K562 (cell line): Measurements from ENCODE around the gene STAM2. TPM values are rescaled to one million over a fixed set of nuclear protein-coding genes. Genes with fewer than 3 reads are reported as not detected.

Experiments
- HDAC1 ChIP-seq, 2 experiments: fragments of 450-650 bp; IDR thresholded peaks; 2 replicates each; pipeline ENCODE4 v1.6.1; 2016 to 2017; ENCODE audit warnings: inconsistent platforms in 1 of 2, mild to moderate bottlenecking in 1 of 2, moderate library complexity in 1 of 2
- PHTF2 ChIP-seq: fragments of 250-450 bp; sonication (Bioruptor Pico); IDR thresholded peaks from 2 replicates; pipeline ENCODE4 v1.5.0; 2021; ENCODE audit warnings: mild to moderate bottlenecking
- RBM39 ChIP-seq: fragments of 200-400 bp; formaldehyde crosslinking; optimal IDR thresholded peaks from 2 replicates; pipeline ENCODE3; 2018; ENCODE audit warnings: low read depth, low read length
- SPI1 ChIP-seq: IDR thresholded peaks from 2 replicates; pipeline ENCODE4 v1.6.1; 2011; ENCODE audit warnings: low read depth, low read length, control low read depth, borderline replicate concordance
- STAT5B ChIP-seq: fragments of 250-450 bp; sonication (Bioruptor Pico); IDR thresholded peaks from 2 replicates; pipeline ENCODE4 v1.8.0; 2021; ENCODE audit warnings: mild to moderate bottlenecking, inconsistent platforms
- ZNF143 ChIP-seq: sonication (generic); formaldehyde crosslinking; IDR thresholded peaks from 2 replicates; pipeline ENCODE4 v1.9.0; 2022; ENCODE audit warnings: mild to moderate bottlenecking, missing genetic modification reagents
- ZNF583 ChIP-seq: fragments of 250-450 bp; sonication (Bioruptor Pico); IDR thresholded peaks from 2 replicates; pipeline ENCODE4 v1.4.0; 2020
- ZNF717 ChIP-seq: fragments of 250-450 bp; sonication (Bioruptor Pico); IDR thresholded peaks from 2 replicates; pipeline ENCODE4 v1.5.0; 2021
- polyA plus RNA-seq, 8 experiments: library from polyadenylated mRNA; depleted of rRNA in 4 of 8; stranded (reverse) in 5 of 8; unstranded in 3 of 8; fragments of >200 nt; fragmentation: Nextera tagmentation in 2 of 8; fragmentation: Illumina TruSeq in 1 of 8; extraction: Ambion mirVana in 2 of 8; extraction: Trizol in 1 of 8; gene quantifications; 2 replicates each; pipeline versions ENCODE4 v1.2.1 to v1.2.3, GENCODE V29; 2011 to 2014; ENCODE audit warnings: inconsistent platforms in 1 of 8, missing spikeins in 1 of 8
- total RNA-seq, 7 experiments: library from RNA; depleted of rRNA in 6 of 7; stranded (reverse); fragments of >200 nt in 6 of 7; fragmentation: Illumina TruSeq in 2 of 7; extraction: Trizol in 2 of 7; gene quantifications; 2 replicates each; pipeline versions ENCODE4 v1.2.1 to v1.2.3, GENCODE V29; 2011 to 2021; ENCODE audit warnings: low replicate concordance in 1 of 7
- TF ChIP-seq, protein P1 (sequence below): sonication (generic); formaldehyde crosslinking; IDR thresholded peaks from 2 replicates; pipeline ENCODE4 v1.8.0; 2023; ENCODE audit warnings: missing genetic modification reagents, mild to moderate bottlenecking, borderline replicate concordance
- TF ChIP-seq, protein P2 (sequence below), 3 experiments: IDR thresholded peaks in 2 of 3; conservative IDR thresholded peaks in 1 of 3; 2 replicates each; pipeline ENCODE4 v1.5.1; 2011 to 2012; ENCODE audit warnings: low read length in 3 of 3, mild to moderate bottlenecking in 3 of 3, control low read depth in 2 of 3, improper control_type of control experiment in 1 of 3, inconsistent platforms in 1 of 3, low read depth in 1 of 3, mixed read lengths in 1 of 3, moderate library complexity in 1 of 3; ENCODE audit not compliant: insufficient read depth in 2 of 3
- TF ChIP-seq, protein P3 (sequence below): sonication (generic); formaldehyde crosslinking; IDR thresholded peaks from 2 replicates; pipeline ENCODE4 v1.8.0; 2022; ENCODE audit warnings: mild to moderate bottlenecking, missing genetic modification reagents

Gene STAM2
- total and polyA plus RNA-seq, 9 of the 15 experiments (the other 6 are each of a cell fraction or from before 2014, with no cell fraction given): 4.5 to 13.9 (median 8.7) TPM

DNA sequence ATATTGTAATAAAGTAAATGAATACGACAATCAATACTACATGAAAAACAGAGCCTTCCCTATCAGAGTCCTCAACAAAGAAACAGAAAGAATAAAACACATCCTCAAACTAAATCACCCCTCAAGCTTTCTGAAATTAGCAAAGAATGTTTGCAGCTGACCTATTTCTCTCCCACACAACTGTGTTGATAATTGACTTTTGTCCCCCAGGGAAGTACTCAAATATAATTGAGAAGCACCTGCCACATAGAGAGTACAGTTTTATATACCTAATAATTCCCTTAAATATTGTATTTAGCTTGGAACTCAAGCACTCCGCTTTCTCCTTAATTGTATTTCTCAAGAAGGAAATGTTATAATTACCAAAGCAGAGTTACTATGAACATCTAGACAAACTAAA lies 89.3 kb downstream of the STAM2 start (continued):
- TF ChIP-seq, protein P1, sequence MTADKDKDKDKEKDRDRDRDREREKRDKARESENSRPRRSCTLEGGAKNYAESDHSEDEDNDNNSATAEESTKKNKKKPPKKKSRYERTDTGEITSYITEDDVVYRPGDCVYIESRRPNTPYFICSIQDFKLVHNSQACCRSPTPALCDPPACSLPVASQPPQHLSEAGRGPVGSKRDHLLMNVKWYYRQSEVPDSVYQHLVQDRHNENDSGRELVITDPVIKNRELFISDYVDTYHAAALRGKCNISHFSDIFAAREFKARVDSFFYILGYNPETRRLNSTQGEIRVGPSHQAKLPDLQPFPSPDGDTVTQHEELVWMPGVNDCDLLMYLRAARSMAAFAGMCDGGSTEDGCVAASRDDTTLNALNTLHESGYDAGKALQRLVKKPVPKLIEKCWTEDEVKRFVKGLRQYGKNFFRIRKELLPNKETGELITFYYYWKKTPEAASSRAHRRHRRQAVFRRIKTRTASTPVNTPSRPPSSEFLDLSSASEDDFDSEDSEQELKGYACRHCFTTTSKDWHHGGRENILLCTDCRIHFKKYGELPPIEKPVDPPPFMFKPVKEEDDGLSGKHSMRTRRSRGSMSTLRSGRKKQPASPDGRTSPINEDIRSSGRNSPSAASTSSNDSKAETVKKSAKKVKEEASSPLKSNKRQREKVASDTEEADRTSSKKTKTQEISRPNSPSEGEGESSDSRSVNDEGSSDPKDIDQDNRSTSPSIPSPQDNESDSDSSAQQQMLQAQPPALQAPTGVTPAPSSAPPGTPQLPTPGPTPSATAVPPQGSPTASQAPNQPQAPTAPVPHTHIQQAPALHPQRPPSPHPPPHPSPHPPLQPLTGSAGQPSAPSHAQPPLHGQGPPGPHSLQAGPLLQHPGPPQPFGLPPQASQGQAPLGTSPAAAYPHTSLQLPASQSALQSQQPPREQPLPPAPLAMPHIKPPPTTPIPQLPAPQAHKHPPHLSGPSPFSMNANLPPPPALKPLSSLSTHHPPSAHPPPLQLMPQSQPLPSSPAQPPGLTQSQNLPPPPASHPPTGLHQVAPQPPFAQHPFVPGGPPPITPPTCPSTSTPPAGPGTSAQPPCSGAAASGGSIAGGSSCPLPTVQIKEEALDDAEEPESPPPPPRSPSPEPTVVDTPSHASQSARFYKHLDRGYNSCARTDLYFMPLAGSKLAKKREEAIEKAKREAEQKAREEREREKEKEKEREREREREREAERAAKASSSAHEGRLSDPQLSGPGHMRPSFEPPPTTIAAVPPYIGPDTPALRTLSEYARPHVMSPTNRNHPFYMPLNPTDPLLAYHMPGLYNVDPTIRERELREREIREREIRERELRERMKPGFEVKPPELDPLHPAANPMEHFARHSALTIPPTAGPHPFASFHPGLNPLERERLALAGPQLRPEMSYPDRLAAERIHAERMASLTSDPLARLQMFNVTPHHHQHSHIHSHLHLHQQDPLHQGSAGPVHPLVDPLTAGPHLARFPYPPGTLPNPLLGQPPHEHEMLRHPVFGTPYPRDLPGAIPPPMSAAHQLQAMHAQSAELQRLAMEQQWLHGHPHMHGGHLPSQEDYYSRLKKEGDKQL: no peak
- no peak for TF ChIP-seq HDAC1 (IDR thresholded peaks at IDR 0.05)
- no peak for TF ChIP-seq ZNF143
- TF ChIP-seq SPI1: no peak
- no peak for TF ChIP-seq ZNF583
- no peak for TF ChIP-seq ZNF717
- TF ChIP-seq RBM39: no peak
- no peak for TF ChIP-seq PHTF2 (CRISPR knock-in tag)
- TF ChIP-seq, protein P2, sequence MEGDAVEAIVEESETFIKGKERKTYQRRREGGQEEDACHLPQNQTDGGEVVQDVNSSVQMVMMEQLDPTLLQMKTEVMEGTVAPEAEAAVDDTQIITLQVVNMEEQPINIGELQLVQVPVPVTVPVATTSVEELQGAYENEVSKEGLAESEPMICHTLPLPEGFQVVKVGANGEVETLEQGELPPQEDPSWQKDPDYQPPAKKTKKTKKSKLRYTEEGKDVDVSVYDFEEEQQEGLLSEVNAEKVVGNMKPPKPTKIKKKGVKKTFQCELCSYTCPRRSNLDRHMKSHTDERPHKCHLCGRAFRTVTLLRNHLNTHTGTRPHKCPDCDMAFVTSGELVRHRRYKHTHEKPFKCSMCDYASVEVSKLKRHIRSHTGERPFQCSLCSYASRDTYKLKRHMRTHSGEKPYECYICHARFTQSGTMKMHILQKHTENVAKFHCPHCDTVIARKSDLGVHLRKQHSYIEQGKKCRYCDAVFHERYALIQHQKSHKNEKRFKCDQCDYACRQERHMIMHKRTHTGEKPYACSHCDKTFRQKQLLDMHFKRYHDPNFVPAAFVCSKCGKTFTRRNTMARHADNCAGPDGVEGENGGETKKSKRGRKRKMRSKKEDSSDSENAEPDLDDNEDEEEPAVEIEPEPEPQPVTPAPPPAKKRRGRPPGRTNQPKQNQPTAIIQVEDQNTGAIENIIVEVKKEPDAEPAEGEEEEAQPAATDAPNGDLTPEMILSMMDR (IDR thresholded peaks at IDR 0.05 in 2 of 3, conservative IDR thresholded peaks at IDR 0.05 in 1 of 3; ENCODE audit: insufficient read depth in 2 of 3, low read depth in 1 of 3, low read length in 3 of 3): no peak
- TF ChIP-seq, protein P3, sequence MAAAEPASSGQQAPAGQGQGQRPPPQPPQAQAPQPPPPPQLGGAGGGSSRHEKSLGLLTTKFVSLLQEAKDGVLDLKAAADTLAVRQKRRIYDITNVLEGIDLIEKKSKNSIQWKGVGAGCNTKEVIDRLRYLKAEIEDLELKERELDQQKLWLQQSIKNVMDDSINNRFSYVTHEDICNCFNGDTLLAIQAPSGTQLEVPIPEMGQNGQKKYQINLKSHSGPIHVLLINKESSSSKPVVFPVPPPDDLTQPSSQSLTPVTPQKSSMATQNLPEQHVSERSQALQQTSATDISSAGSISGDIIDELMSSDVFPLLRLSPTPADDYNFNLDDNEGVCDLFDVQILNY: no peak
- no peak for TF ChIP-seq STAT5B (CRISPR knock-in tag)
